Lower lobe of right lung (tissue), 2 donors: Measurements from ENCODE around the gene RNLS. TPM values are rescaled to one million over a fixed set of nuclear protein-coding genes. Genes with fewer than 3 reads are reported as not detected.
"Not testable (repeated sequence)": the region's sequence is repeated elsewhere in the genome, so short reads cannot be mapped to it uniquely, and the experiment has no call there.

Experiments used
- ATAC-seq, 2 donors: fragments of 200-7000 bp; cut with Tn5 transposase; one replicate each; pipeline ENCODE4 v1.9.1; 2020 to 2022; ENCODE audit warnings: mild to moderate bottlenecking in 2 of 2, moderate library complexity in 2 of 2
- DNase-seq: peaks from one replicate; pipeline ENCODE4 v3.0.0-alpha.2; 2020
- H3K27ac ChIP-seq: fragments of 200-600 bp; one replicate; pipeline ENCODE4 v1.8.0; 2022
- H3K27me3 ChIP-seq: fragments of 200-600 bp; one replicate; pipeline ENCODE4 v1.8.0; 2022; ENCODE audit warnings: low read depth
- H3K36me3 ChIP-seq: fragments of 200-600 bp; one replicate; pipeline ENCODE4 v1.8.0; 2022; ENCODE audit warnings: mild to moderate bottlenecking
- H3K4me1 ChIP-seq: fragments of 200-600 bp; one replicate; pipeline ENCODE4 v1.8.0; 2022
- H3K4me3 ChIP-seq: fragments of 200-600 bp; one replicate; pipeline ENCODE4 v1.8.0; 2022; ENCODE audit warnings: mild to moderate bottlenecking
- H3K9me3 ChIP-seq: fragments of 200-600 bp; one replicate; pipeline ENCODE4 v1.8.0; 2022
- CTCF ChIP-seq: fragments of 200-600 bp; IDR thresholded peaks from one replicate; pipeline ENCODE4 v1.8.0; 2022; ENCODE audit warnings: antibody characterized with exemption, mild to moderate bottlenecking
- intact Hi-C: fragments of 100-400 bp; cut with DNase I; formaldehyde crosslinking; loops from one replicate; pipeline ENCODE4 v1.11.0; 2022
- total RNA-seq: library from RNA; stranded (reverse); fragmentation: NEBNext Ultra II Directional; extraction: Animal tissue kit (Norgen Biotek cat#: 25700); gene quantifications from one replicate; pipeline ENCODE4 v1.2.1, GENCODE V29; 2021
- donor health status: DM: no; HTN: yes; CAD: no; lungs with severe emphysema.

The RNLS gene
- total RNA-seq, 1 donor from 2014 or later = 9.6 TPM

GRCh38 chr10:88314362-88314761 lies 268.8 kb downstream of the RNLS start:
- Histone ChIP-seq H3K9me3 (peaks cover 7% of the 10 kb centered on the region), H3K4me3 (no peak overlapping the region), H3K36me3 (no peaks in the 10 kb centered on the region), H3K4me1 (no peaks in the 10 kb centered on the region), H3K27ac (no peak overlapping the region), H3K27me3 (no peaks in the 10 kb centered on the region)
- no peak for TF ChIP-seq CTCF
- intact Hi-C loops = no loop called here
- no peak for DNase-seq
- no peak for ATAC-seq

DNA sequence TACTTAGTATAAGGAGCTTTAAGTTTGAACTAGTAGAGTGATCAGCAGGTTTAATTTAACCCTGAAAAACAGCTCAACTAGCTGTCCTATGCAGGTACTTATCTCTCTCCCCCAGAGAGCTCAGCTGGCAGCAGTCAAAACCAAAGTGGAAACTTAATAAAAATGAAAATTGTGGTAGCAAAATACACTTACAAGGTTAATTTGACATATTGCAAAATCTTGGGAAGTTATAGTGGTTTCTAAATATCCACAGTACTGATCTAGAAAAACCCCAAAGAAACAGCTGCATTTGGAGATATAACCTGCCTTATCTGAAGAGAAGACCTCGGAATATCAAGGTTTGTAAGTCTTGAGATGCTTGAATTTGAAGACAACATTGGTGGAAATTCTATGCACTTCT lies 269.2 kb downstream of the RNLS start:
- TF ChIP-seq CTCF = no peak
- H3K4me1 ChIP-seq = no peaks in the 10 kb centered on the region
- no peak overlapping the region for H3K27ac ChIP-seq
- H3K36me3 ChIP-seq = no peaks in the 10 kb centered on the region
- ATAC-seq (no peak), DNase-seq (no peak)
- H3K27me3 ChIP-seq = no peaks in the 10 kb centered on the region
- H3K4me3 ChIP-seq = no peak overlapping the region
- H3K9me3 ChIP-seq = peaks cover 2% of the 10 kb centered on the region
- intact Hi-C loops = no loop called here

DNA sequence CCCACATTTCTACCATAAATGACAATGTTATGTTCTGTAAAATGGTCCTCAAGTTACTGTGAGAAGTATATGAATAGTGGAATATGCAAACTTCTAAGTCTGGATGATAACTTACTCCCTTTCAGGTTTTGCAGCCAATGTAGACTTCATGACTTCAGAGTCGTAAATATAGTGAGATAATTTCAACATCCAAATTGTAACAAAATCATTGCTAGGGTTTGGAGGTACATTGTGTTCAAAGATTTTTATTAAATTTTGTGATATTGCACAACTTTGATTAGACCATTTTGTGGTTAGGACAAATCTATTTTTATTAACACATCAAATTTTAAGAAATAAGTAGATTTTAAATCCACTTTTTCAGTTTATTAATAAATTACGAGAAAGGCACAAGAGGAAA lies 270.3 kb downstream of the RNLS start:
- Histone ChIP-seq H3K27ac (no peak overlapping the region), H3K4me3 (no peak overlapping the region), H3K9me3 (no peaks in the 10 kb centered on the region), H3K27me3 (no peaks in the 10 kb centered on the region), H3K4me1 (no peaks in the 10 kb centered on the region), H3K36me3 (no peaks in the 10 kb centered on the region)
- ATAC-seq = no peak
- no peak for TF ChIP-seq CTCF
- intact Hi-C loops = no loop called here
- DNase-seq = no peak

GRCh38 chr10:88311264-88311663 lies 271.9 kb downstream of the RNLS start:
- Histone ChIP-seq H3K27me3 (no peaks in the 10 kb centered on the region), H3K9me3 (no peaks in the 10 kb centered on the region), H3K36me3 (no peaks in the 10 kb centered on the region), H3K27ac (no peak overlapping the region), H3K4me3 (no peak overlapping the region), H3K4me1 (no peaks in the 10 kb centered on the region)
- DNase-seq (no peak), ATAC-seq (no peak)
- intact Hi-C loops = no loop called here
- no peak for TF ChIP-seq CTCF

DNA sequence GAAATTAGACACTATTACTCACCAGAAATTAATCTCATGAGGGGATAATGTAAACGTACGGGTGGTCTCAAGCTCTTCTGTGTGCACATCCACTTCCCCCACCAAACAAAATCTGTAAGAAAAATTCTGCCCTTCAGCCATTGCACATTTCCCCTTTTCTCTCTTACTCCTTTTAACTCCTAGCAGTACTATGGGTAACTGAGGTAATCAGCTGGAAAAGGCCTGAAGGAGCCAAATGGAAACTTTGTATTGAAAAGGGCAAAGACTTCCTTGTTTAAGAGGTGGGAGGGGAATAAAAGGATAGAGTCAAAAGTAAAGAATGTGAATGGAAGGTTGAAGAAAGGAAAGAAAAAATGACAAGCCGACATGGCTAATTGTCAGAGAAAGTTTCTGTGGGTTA lies 273.8 kb downstream of the RNLS start:
- DNase-seq (no peak), ATAC-seq (no peak)
- Histone ChIP-seq H3K9me3 (no peaks in the 10 kb centered on the region), H3K4me1 (no peaks in the 10 kb centered on the region), H3K4me3 (no peak overlapping the region), H3K27ac (no peak overlapping the region), H3K27me3 (no peaks in the 10 kb centered on the region), H3K36me3 (no peaks in the 10 kb centered on the region)
- no peak for TF ChIP-seq CTCF
- intact Hi-C loops = no loop called here

GRCh38 chr10:88308361-88308760 lies 274.8 kb downstream of the RNLS start:
- H3K4me1 ChIP-seq, H3K36me3 ChIP-seq, DNase-seq, H3K27ac ChIP-seq, H3K9me3 ChIP-seq, H3K4me3 ChIP-seq, ATAC-seq, intact Hi-C loops, H3K27me3 ChIP-seq: not testable (repeated sequence)
